ENCODE results near the gene CHCHD1.

The CHCHD1 gene

DNA sequence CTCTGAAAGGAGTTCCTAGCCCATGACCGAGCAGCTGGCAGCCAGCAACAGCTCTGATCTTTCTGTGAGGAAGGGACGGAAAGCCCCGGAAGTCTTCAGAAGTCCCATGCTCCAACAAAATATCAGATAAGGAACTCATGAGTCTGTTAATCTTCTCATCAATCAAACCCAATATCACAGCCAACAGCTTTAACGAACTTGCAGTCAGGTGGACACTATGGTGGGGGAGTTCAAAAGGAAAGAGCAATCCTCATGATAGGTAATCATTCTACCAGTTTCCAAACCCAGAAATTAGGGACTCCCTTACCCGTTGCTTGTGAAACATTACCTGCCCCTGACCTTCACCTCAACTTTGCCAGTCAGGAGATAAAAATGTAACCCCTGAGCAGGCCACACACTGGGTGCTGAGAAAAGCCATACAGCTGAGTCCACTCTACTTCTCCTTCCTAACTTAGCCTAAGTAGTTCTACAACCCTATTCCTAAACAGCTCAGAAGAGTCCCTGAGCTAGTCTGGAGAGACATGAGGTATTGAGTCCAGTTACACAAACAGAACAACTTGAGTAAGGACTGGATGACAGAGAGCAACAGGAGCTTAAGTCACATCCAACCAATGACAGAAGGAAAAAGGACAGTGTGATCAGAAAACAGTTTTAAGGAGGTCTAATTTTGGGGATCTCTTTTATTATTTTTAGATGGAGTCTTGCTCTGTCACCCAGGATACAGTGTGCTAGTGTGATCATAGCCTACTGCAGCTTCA lies 27.4 kb downstream of the CHCHD1 start:
- Histone ChIP-seq H3K9me3 (ENCODE audit: control insufficient read depth, insufficient read depth, low read length) (no peaks in the 10 kb centered on the region), H3K27me3 (ENCODE audit: control insufficient read depth, insufficient read depth, low read length) (no peaks in the 10 kb centered on the region), H3K4me1 (ENCODE audit: control insufficient read depth, insufficient read depth, low read length) (peaks cover 3% of the 10 kb centered on the region), H3K4me3 (ENCODE audit: low read depth, low read length) (no peak overlapping the region), H3K36me3 (ENCODE audit: control insufficient read depth, insufficient read depth, low read length) (peaks cover 13% of the 10 kb centered on the region), H3K9ac (ENCODE audit: low read depth, low read length) (no peak overlapping the region)

DNA sequence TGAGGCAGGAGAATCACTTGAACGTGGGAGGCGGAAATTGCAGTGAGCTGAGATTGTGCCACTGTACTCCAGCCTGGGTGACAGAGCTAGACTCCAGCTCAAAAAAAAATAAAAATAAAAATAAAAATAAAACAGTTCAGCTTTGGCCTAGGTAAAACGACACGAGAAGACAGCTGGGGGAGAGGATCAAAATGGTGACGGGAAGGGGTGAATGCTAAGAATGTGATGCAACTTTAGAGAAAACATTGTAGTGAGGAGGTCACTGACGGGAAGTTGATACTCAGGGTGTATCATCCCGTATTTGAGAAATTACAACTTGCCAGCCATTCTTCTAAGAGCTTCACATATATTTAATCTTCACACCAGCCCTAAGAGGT lies 28.5 kb downstream of the CHCHD1 start:
- Histone ChIP-seq H3K9me3 (ENCODE audit: control insufficient read depth, insufficient read depth, low read length) (no peaks in the 10 kb centered on the region), H3K9ac (ENCODE audit: low read depth, low read length) (peak overlapping the region; percentile 76), H3K4me1 (ENCODE audit: control insufficient read depth, insufficient read depth, low read length) (peaks cover 3% of the 10 kb centered on the region), H3K4me3 (ENCODE audit: low read depth, low read length) (peak overlapping the region; percentile 67), H3K36me3 (ENCODE audit: control insufficient read depth, insufficient read depth, low read length) (peaks cover 15% of the 10 kb centered on the region), H3K27me3 (ENCODE audit: control insufficient read depth, insufficient read depth, low read length) (no peaks in the 10 kb centered on the region)

GRCh38 chr10:73810735-73811465 lies 29.1 kb downstream of the CHCHD1 start:
- Histone ChIP-seq H3K9ac (ENCODE audit: low read depth, low read length) (peak overlapping the region; percentile 76), H3K36me3 (ENCODE audit: control insufficient read depth, insufficient read depth, low read length) (peaks cover 15% of the 10 kb centered on the region), H3K4me3 (ENCODE audit: low read depth, low read length) (peak overlapping the region; percentile 67), H3K4me1 (ENCODE audit: control insufficient read depth, insufficient read depth, low read length) (peaks cover 3% of the 10 kb centered on the region), H3K27me3 (ENCODE audit: control insufficient read depth, insufficient read depth, low read length) (no peaks in the 10 kb centered on the region), H3K9me3 (ENCODE audit: control insufficient read depth, insufficient read depth, low read length) (no peaks in the 10 kb centered on the region)

DNA sequence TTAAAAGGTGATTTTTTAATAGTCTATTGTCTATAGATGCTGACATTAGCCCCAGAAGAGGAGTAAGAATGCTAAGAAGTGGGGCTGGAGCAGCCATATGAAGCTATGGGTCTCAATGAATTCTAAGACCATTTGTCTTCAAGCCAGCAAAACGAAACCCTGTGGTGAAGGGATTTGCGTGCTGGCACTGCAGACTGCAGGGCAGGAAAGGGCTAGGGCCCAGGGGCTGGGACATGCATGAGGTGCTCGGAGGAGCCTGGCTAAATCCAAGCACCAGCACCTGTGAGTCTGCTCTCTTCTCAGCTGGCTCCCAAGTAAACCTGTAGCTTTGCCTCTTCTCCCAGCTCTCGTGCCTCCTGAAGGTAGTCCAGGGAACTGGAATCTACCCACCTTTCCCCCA lies 30.8 kb downstream of the CHCHD1 start:
- Histone ChIP-seq H3K9ac (ENCODE audit: low read depth, low read length) (no peak overlapping the region), H3K4me1 (ENCODE audit: control insufficient read depth, insufficient read depth, low read length) (peaks cover 3% of the 10 kb centered on the region), H3K27me3 (ENCODE audit: control insufficient read depth, insufficient read depth, low read length) (no peaks in the 10 kb centered on the region), H3K9me3 (ENCODE audit: control insufficient read depth, insufficient read depth, low read length) (no peaks in the 10 kb centered on the region), H3K36me3 (ENCODE audit: control insufficient read depth, insufficient read depth, low read length) (peaks cover 16% of the 10 kb centered on the region), H3K4me3 (ENCODE audit: low read depth, low read length) (no peak overlapping the region)

- no peaks in the 10 kb centered on the region for H3K9me3 ChIP-seq (ENCODE audit: control insufficient read depth, insufficient read depth, low read length)
- H3K4me1 ChIP-seq (ENCODE audit: control insufficient read depth, insufficient read depth, low read length): peaks cover 3% of the 10 kb centered on the region
- no peak overlapping the region for H3K4me3 ChIP-seq (ENCODE audit: low read depth, low read length)
- H3K9ac ChIP-seq (ENCODE audit: low read depth, low read length): no peak overlapping the region
- H3K36me3 ChIP-seq (ENCODE audit: control insufficient read depth, insufficient read depth, low read length): peaks cover 14% of the 10 kb centered on the region
- H3K27me3 ChIP-seq (ENCODE audit: control insufficient read depth, insufficient read depth, low read length): no peaks in the 10 kb centered on the region
These were observed 31.5 kb downstream of the CHCHD1 start for GRCh38 chr10:73813333-73813732.

DNA sequence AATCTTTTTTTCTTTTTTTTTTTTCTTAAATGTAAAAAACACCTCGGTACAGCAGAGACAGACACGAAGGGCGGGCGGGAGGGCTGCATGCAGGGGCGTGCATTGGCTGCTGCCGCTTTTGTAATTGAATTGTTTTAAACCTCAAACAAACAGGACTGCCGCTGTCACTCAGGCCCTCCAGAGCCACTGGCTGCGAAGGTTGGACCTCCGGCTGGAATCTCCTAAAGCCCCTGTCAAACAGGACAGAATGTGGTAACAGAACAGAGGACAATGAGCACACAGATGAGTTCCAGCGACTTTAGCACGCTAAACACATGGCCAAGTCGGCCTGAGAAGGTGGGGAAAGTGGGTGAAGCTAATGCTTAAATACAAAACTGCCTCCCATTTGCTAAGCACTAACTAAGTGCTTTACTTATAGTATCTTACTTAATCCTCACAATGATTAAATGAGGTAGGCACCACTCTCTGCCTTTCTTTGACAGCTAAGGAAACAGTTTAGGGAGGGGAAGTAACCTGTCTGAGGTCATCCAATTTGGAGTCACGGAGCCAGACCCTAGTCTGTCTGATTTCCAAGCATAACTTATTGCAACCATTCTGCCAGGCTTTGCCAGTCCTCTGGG lies 32.5 kb downstream of the CHCHD1 start:
- peaks cover 14% of the 10 kb centered on the region for H3K36me3 ChIP-seq (ENCODE audit: control insufficient read depth, insufficient read depth, low read length)
- H3K4me3 ChIP-seq (ENCODE audit: low read depth, low read length): no peak overlapping the region
- H3K4me1 ChIP-seq (ENCODE audit: control insufficient read depth, insufficient read depth, low read length): peaks cover 3% of the 10 kb centered on the region
- H3K27me3 ChIP-seq (ENCODE audit: control insufficient read depth, insufficient read depth, low read length): no peaks in the 10 kb centered on the region
- no peak overlapping the region for H3K9ac ChIP-seq (ENCODE audit: low read depth, low read length)
- no peaks in the 10 kb centered on the region for H3K9me3 ChIP-seq (ENCODE audit: control insufficient read depth, insufficient read depth, low read length)

DNA sequence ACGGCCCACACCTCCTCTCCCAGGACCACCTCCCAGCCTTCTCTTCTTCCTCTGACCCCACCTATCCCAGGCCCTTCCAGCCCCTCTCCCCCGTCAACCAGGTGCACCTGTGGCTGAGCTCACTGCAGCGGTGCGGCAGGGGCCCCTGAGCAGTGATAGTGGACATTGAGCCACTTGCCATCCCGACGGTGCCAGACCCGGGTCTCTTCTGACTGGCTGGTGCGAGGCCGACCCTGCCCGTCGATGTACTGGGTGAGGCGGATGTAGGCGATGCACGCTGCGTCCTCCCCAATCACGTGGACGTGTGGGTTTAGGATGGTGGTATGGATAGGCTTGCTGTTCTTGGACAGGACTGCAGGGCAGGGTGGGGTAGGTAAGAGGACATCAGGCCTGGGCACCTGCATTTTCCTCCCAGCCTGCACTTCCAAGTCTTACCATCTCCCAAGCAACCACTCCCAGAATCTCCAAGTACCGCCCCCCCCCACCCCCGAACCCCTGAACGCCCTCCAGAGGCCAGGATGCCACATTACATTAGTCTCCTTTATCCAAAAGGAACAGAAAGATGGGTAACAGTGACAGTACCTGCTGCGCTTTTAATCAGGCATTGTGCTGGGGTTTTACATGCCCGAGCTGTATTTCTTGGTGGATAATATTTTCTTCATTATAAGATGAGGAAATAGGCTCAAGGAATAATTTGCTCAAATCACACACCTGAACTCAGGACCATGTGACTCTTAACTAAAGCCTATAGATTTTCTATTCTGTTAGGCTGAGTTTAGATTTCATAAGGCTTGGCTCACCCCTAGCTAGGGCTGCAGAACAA lies 33.3 kb downstream of the CHCHD1 start:
- H3K27me3 ChIP-seq (ENCODE audit: control insufficient read depth, insufficient read depth, low read length): no peaks in the 10 kb centered on the region
- no peak overlapping the region for H3K4me3 ChIP-seq (ENCODE audit: low read depth, low read length)
- H3K36me3 ChIP-seq (ENCODE audit: control insufficient read depth, insufficient read depth, low read length): peaks cover 14% of the 10 kb centered on the region
- H3K9ac ChIP-seq (ENCODE audit: low read depth, low read length): no peak overlapping the region
- peaks cover 3% of the 10 kb centered on the region for H3K4me1 ChIP-seq (ENCODE audit: control insufficient read depth, insufficient read depth, low read length)
- H3K9me3 ChIP-seq (ENCODE audit: control insufficient read depth, insufficient read depth, low read length): no peaks in the 10 kb centered on the region

DNA sequence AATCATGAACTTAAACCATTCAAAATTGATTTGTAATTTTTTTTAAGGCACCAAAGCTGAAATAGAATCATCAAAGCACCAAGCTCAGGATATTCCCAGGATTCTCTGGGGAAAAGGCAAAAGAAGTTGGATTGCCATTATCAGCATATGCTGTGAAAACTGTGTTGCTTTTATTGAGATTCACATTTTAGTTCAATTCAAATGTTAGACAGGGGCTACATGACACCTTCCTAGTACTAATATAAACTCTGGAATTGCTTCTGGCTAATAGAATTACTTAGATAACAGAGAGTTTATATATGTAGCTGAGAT lies 33.8 kb downstream of the CHCHD1 start:
- H3K9ac ChIP-seq (ENCODE audit: low read depth, low read length): no peak overlapping the region
- H3K27me3 ChIP-seq (ENCODE audit: control insufficient read depth, insufficient read depth, low read length): no peaks in the 10 kb centered on the region
- no peaks in the 10 kb centered on the region for H3K9me3 ChIP-seq (ENCODE audit: control insufficient read depth, insufficient read depth, low read length)
- peaks cover 14% of the 10 kb centered on the region for H3K36me3 ChIP-seq (ENCODE audit: control insufficient read depth, insufficient read depth, low read length)
- H3K4me1 ChIP-seq (ENCODE audit: control insufficient read depth, insufficient read depth, low read length): no peaks in the 10 kb centered on the region
- no peak overlapping the region for H3K4me3 ChIP-seq (ENCODE audit: low read depth, low read length)

GRCh38 chr10:73816917-73817729 lies 35.3 kb downstream of the CHCHD1 start:
- Histone ChIP-seq H3K4me3 (ENCODE audit: low read depth, low read length) (no peak overlapping the region), H3K4me1 (ENCODE audit: control insufficient read depth, insufficient read depth, low read length) (no peaks in the 10 kb centered on the region), H3K27me3 (ENCODE audit: control insufficient read depth, insufficient read depth, low read length) (no peaks in the 10 kb centered on the region), H3K36me3 (ENCODE audit: control insufficient read depth, insufficient read depth, low read length) (peaks cover 14% of the 10 kb centered on the region), H3K9me3 (ENCODE audit: control insufficient read depth, insufficient read depth, low read length) (no peaks in the 10 kb centered on the region), H3K9ac (ENCODE audit: low read depth, low read length) (no peak overlapping the region)

DNA sequence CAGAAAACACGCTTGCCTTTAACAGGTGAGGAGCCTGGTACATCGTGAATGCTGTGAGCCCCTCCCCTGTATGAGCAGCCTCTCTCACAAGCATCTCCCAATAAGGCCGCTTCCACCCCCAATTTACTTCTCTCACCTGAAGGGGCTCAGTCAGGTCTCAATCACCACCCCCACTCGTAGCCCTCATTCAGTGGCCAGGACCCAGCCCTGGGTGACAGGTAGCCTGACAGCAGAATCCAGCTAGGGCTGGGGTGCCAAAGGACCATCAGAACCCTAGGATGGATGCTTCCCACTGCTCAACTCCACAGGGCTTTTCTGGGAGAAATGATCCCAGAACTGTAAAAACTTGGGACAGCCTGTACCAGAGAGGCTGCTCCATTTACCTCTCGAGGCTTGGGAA lies 36.0 kb downstream of the CHCHD1 start:
- Histone ChIP-seq H3K36me3 (ENCODE audit: control insufficient read depth, insufficient read depth, low read length) (peaks cover 14% of the 10 kb centered on the region), H3K9ac (ENCODE audit: low read depth, low read length) (no peak overlapping the region), H3K9me3 (ENCODE audit: control insufficient read depth, insufficient read depth, low read length) (no peaks in the 10 kb centered on the region), H3K4me1 (ENCODE audit: control insufficient read depth, insufficient read depth, low read length) (no peaks in the 10 kb centered on the region), H3K27me3 (ENCODE audit: control insufficient read depth, insufficient read depth, low read length) (no peaks in the 10 kb centered on the region), H3K4me3 (ENCODE audit: low read depth, low read length) (no peak overlapping the region)

- Histone ChIP-seq H3K9me3 (ENCODE audit: control insufficient read depth, insufficient read depth, low read length) (no peaks in the 10 kb centered on the region), H3K27me3 (ENCODE audit: control insufficient read depth, insufficient read depth, low read length) (no peaks in the 10 kb centered on the region), H3K4me3 (ENCODE audit: low read depth, low read length) (no peak overlapping the region), H3K4me1 (ENCODE audit: control insufficient read depth, insufficient read depth, low read length) (no peaks in the 10 kb centered on the region), H3K9ac (ENCODE audit: low read depth, low read length) (no peak overlapping the region), H3K36me3 (ENCODE audit: control insufficient read depth, insufficient read depth, low read length) (peaks cover 14% of the 10 kb centered on the region)
These were observed 36.6 kb downstream of the CHCHD1 start for GRCh38 chr10:73818402-73818801.

Measured in iPS-15b (cell line).